AG04450 (cell line): ENCODE data around the gene OR9A4. TPM values are rescaled to one million over a fixed set of nuclear protein-coding genes. Genes with fewer than 3 reads are reported as not detected.

Source experiments
- CTCF ChIA-PET: fragments of 300-600, 350-600 bp; formaldehyde crosslinking; extraction: SDS; loops from one replicate; lab custom pipeline; 2022; ENCODE audit warnings: antibody characterized with exemption, inconsistent platforms; lab: Charles Lee
- POLR2A ChIA-PET: fragments of 350-600 bp; formaldehyde crosslinking; extraction: SDS; loops from one replicate; lab custom pipeline; 2021; ENCODE audit warnings: antibody characterized with exemption, inconsistent platforms; lab: Yijun Ruan, JAX
- DNase-seq: peaks from one replicate; pipeline ENCODE4 v3.0.0-alpha.2; 2011; ENCODE audit warnings: low read depth, low spot score
- H3K27ac ChIP-seq: one replicate; pipeline ENCODE4 v1.5.1; 2012; ENCODE audit warnings: low read depth, low read length, control low read depth
- H3K27me3 ChIP-seq: one replicate; pipeline ENCODE4 v1.6.0; 2012; ENCODE audit warnings: low read length; ENCODE audit not compliant: control insufficient read depth, insufficient read depth
- H3K4me3 ChIP-seq: 2 replicates; pipeline ENCODE4 v1.5.1; 2011; ENCODE audit warnings: mild to moderate bottlenecking, low read depth, low read length, control low read depth
- H3K9me3 ChIP-seq: 2 replicates; pipeline ENCODE4 v1.5.1; 2012; ENCODE audit warnings: low read length; ENCODE audit not compliant: control insufficient read depth, insufficient read depth
- polyA plus RNA-seq: library from polyadenylated mRNA; depleted of rRNA; stranded (reverse); fragments of >200 nt; gene quantifications from 2 replicates; pipeline ENCODE4 v1.2.3, GENCODE V29; 2011
- TF ChIP-seq, protein P1 (sequence below): IDR thresholded peaks from 2 replicates; pipeline ENCODE4 v1.5.1; 2011; ENCODE audit warnings: low read depth, low read length, control low read depth, inconsistent platforms

Gene OR9A4
- polyA plus RNA-seq, 1 experiment = not detected

DNA sequence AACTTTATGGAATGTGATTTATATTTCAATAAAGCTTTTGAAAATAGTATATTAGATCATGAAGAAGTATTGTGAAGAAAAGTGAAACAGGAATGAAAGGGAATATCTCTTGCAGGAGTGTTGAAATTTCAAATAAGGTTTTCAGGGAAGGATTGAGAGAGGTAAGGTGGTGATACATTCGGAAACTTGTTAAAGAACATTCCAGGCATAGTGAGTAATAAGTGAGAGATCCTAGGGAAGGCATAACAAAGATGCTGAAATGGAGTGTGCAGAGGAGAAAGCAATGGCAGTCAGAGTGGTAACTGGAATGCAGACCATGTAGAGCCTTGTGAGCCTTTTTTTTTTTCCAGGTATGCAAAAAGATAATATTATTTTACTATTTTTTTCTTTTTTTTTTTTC lies 4.1 kb downstream of the OR9A4 start:
- no peaks in the 10 kb centered on the region for H3K27me3 ChIP-seq
- H3K4me3 ChIP-seq = no peak overlapping the region
- H3K27ac ChIP-seq = no peak overlapping the region
- no peak for DNase-seq
- POLR2A ChIA-PET = no interaction called here
- H3K9me3 ChIP-seq = peaks cover 6% of the 10 kb centered on the region
- CTCF ChIA-PET = no interaction called here
- TF ChIP-seq, protein P1, sequence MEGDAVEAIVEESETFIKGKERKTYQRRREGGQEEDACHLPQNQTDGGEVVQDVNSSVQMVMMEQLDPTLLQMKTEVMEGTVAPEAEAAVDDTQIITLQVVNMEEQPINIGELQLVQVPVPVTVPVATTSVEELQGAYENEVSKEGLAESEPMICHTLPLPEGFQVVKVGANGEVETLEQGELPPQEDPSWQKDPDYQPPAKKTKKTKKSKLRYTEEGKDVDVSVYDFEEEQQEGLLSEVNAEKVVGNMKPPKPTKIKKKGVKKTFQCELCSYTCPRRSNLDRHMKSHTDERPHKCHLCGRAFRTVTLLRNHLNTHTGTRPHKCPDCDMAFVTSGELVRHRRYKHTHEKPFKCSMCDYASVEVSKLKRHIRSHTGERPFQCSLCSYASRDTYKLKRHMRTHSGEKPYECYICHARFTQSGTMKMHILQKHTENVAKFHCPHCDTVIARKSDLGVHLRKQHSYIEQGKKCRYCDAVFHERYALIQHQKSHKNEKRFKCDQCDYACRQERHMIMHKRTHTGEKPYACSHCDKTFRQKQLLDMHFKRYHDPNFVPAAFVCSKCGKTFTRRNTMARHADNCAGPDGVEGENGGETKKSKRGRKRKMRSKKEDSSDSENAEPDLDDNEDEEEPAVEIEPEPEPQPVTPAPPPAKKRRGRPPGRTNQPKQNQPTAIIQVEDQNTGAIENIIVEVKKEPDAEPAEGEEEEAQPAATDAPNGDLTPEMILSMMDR = no peak

DNA sequence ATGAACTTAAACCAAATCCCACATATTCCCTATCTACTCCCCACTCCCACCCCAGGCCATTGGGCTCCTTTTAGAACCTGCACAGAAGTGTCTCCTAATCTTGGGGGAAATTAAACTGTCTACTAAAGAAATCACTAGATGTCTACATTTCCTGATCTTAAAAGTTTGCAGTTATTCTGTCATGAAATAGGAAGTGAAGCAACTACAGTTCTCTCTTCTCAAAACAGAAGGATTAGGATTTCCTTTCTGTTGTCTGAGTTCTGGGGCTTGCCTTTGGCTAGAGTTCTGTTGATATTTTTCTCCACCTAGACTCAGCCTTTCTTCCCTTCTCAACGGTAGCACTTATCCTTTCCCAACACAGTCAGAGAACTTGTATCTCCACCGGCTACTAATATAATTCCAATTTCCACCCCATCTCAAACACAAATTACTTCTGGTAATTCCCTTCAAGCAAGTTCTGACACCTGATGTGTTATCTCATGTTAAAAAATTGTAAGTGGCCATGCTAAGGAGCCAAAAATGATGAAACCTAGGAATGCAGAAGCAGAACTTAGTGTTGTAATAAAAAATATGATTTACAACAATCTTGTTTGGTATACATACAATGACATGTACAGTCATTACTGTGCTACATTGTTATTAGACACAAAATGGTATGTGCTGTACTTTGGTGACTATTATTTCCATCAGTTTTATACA lies 12.1 kb downstream of the OR9A4 start:
- DNase-seq = no peak
- ChIA-PET POLR2A (no interaction called here), CTCF (no interaction called here)
- no peak overlapping the region for H3K4me3 ChIP-seq
- TF ChIP-seq, protein P1 = no peak
- H3K27me3 ChIP-seq = no peaks in the 10 kb centered on the region
- H3K9me3 ChIP-seq = peaks cover 4% of the 10 kb centered on the region; the same call in 1 of the 2 replicates
- no peak overlapping the region for H3K27ac ChIP-seq

GRCh38 chr7:141928845-141929195 lies 12.6 kb downstream of the OR9A4 start:
- ChIA-PET POLR2A (no interaction called here), CTCF (no interaction called here)
- H3K27ac ChIP-seq = no peak overlapping the region
- no peak for DNase-seq
- no peaks in the 10 kb centered on the region for H3K27me3 ChIP-seq
- H3K4me3 ChIP-seq = no peak overlapping the region
- H3K9me3 ChIP-seq = peaks cover 7% of the 10 kb centered on the region
- TF ChIP-seq, protein P1 = no peak

- Histone ChIP-seq H3K9me3 (peaks cover 11% of the 10 kb centered on the region), H3K27me3 (no peaks in the 10 kb centered on the region), H3K27ac (no peak overlapping the region), H3K4me3 (no peak overlapping the region)
- TF ChIP-seq, protein P1 = no peak
- no peak for DNase-seq
- ChIA-PET POLR2A (no interaction called here), CTCF (interaction anchor here (1.0 kb wide), 1 partner anchor 144 kb away, joined by 3 read pairs; no protein-coding TSS in a partner anchor)
These were observed 14.0 kb downstream of the OR9A4 start for GRCh38 chr7:141930211-141930610.

DNA sequence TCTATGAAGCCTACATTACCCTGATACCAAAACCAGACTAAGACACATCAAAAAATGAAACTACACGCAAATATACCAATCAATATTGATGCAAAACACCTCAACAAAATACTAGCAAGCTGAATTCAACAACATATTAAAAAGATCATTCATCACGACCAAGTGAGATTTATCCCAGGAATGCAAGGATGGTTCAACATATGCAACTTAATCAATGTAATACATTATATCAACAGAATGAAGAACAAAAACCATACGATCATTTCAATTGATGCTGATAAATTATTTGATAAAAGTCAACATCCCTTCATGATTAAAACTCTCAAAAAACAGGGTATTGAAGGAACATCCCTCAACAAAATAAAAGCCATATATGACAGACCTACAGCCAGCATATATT lies 24.9 kb downstream of the OR9A4 start:
- no peak overlapping the region for H3K27ac ChIP-seq
- no peaks in the 10 kb centered on the region for H3K27me3 ChIP-seq
- ChIA-PET CTCF (no interaction called here), POLR2A (no interaction called here)
- H3K9me3 ChIP-seq = peaks cover 9% of the 10 kb centered on the region; the same call in 1 of the 2 replicates
- H3K4me3 ChIP-seq = no peak overlapping the region
- no peak for DNase-seq
- TF ChIP-seq, protein P1 = no peak
